Astrocyte of the spinal cord (primary cell): ENCODE data around the gene SBK1.

ENCODE experiments used
- DNase-seq: peaks from one replicate; pipeline ENCODE4 v3.0.0; 2011; ENCODE audit warnings: low read depth, low spot score
- H3K4me3 ChIP-seq: 2 replicates; pipeline ENCODE4 v1.5.1; 2011; ENCODE audit warnings: low read depth, mild to moderate bottlenecking, low read length, moderate library complexity
- CTCF ChIP-seq: IDR thresholded peaks from 2 replicates; pipeline ENCODE4 v1.5.1; 2012; ENCODE audit warnings: low read depth, mild to moderate bottlenecking, low read length, inconsistent platforms
- in situ Hi-C: cut with HindIII; loops from 2 replicates; pipeline ENCODE4 v1.10.0; 2017; ENCODE audit warnings: low sequenced_read_pairs

SBK1 gene

DNA sequence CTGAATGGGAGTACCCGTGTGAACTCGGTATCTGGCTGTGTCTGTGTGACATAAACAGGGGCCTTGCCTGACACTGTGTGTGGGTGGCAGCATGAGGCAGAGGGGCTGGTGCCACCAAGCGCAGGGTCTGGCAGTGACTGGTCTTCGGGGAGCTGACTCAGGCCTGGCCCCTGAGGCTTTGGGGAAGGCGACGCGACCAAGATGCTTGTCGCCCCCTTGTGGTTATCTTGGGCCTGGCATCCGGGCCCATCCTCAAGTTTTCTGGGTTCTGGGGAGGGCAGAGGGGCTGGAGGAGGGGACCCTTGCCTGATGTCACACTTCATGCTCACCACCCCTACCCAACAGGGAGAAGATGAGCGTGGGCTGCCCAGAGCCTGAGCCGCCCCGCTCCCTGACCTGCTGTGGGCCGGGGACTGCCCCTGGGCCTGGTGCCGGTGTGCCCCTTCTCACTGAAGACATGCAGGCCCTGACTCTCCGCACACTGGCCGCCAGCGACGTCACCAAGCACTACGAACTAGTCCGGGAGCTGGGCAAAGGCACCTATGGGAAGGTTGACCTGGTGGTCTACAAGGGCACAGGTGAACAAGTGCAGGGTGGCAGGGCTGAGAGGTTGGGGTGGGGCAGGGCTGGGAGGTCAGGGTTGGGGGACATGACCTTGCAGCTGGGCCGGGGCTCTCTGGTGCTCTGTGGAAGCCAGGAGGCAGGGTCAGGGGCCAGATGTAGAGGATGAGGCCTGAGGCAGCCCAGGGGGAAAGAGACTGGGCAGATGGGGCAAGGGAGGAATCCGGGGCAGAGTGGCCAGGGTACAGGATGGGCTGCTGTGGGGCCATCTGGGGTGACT lies 24.9 kb downstream of the SBK1 start:
- no peak overlapping the region for H3K4me3 ChIP-seq
- DNase-seq = peak; percentile 24
- TF ChIP-seq CTCF = peak; percentile 85
- in situ Hi-C loops = no loop called here

GRCh38 chr16:28318042-28318744 lies 25.9 kb downstream of the SBK1 start:
- no peak for DNase-seq
- in situ Hi-C loops = no loop called here
- no peak for TF ChIP-seq CTCF
- H3K4me3 ChIP-seq = no peak overlapping the region

GRCh38 chr16:28319476-28320022 lies 27.2 kb downstream of the SBK1 start:
- DNase-seq = no peak
- no peak overlapping the region for H3K4me3 ChIP-seq
- in situ Hi-C loops = no loop called here
- no peak for TF ChIP-seq CTCF

GRCh38 chr16:28320023-28320561 lies 27.8 kb downstream of the SBK1 start:
- DNase-seq = no peak
- no peak overlapping the region for H3K4me3 ChIP-seq
- TF ChIP-seq CTCF = no peak
- in situ Hi-C loops = no loop called here

GRCh38 chr16:28320741-28321140 lies 28.4 kb downstream of the SBK1 start:
- DNase-seq = no peak
- in situ Hi-C loops = no loop called here
- no peak for TF ChIP-seq CTCF
- H3K4me3 ChIP-seq = no peak overlapping the region

DNA sequence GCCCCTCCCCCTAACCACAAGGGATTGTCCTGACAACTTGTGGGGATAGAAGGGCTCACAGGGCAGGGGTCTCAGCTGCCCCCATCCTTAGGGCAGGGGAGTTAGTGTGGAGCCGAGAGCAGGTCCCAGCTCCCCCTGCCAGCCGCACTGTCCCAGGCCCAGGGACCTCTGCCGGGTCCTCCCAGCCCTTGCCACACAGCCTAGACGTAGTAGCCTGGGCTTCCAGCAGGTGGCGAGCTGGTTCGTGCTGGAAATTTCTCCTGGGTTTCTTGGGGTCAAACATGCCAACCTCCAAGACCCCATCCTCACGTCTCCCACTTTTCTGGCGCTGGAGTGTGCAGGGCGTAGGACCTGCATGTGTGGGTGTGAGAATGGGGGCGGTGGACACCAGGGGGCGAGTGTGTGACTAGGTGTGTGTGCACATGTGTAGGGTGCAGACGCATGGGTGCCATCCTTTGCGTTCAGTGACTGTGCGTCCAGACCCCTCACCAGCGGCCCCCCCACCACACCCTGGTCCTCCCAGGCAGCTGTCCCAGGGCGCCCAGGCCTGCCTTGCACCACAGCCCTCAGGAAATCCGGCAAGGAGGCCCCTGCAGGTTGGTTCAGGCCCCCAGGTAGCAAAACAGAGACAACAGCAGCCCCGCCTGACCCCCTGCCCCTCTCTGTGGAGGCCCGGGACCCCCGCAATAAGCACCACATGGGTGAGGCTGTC lies 29.5 kb downstream of the SBK1 start:
- in situ Hi-C loops = no loop called here
- no peak overlapping the region for H3K4me3 ChIP-seq

More for the DNA sequence above, 29.5 kb downstream of the SBK1 start:
- TF ChIP-seq CTCF = peak; percentile 91
- DNase-seq = peak; percentile 5
